ENCODE results near the gene CHRNA4.

The CHRNA4 gene

DNA sequence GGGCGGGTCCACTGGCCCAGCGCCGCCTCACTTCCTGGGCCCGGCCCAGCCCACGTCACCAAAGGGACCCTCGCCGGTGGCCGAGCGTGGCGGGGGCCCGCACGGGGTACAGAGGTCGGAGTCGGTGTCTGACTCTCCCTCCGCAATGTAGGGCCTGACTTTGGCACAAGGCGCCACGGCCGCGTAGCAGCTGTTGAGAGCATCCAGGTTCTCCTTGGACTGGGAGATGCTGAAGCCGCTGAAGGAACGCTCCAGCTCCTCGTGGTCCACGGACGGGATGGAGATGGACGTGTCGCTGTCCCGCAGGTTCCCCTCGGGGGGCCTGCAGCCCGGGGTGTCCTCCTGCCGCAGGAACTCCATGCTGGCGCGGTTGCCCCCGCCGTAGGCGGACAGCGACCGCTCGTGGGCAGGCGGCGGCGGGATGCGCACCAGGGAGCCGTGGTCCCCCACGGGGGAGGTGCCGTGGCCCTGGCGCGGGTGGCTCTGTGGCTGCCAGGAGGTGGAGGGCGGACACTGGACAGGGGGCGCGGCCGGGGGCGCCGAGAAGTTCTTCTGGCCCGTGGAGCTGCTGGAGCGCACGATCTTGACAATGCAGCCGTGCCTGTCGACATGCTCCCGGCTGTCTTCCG, 45.6 kb upstream of the CHRNA4 start:
- no peak overlapping the region for H3K4me3 ChIP-seq (ENCODE audit: low read depth, low read length)
- ChIA-PET POLR2A (no interaction called here), CTCF (no interaction called here)
- TF ChIP-seq, protein P1, sequence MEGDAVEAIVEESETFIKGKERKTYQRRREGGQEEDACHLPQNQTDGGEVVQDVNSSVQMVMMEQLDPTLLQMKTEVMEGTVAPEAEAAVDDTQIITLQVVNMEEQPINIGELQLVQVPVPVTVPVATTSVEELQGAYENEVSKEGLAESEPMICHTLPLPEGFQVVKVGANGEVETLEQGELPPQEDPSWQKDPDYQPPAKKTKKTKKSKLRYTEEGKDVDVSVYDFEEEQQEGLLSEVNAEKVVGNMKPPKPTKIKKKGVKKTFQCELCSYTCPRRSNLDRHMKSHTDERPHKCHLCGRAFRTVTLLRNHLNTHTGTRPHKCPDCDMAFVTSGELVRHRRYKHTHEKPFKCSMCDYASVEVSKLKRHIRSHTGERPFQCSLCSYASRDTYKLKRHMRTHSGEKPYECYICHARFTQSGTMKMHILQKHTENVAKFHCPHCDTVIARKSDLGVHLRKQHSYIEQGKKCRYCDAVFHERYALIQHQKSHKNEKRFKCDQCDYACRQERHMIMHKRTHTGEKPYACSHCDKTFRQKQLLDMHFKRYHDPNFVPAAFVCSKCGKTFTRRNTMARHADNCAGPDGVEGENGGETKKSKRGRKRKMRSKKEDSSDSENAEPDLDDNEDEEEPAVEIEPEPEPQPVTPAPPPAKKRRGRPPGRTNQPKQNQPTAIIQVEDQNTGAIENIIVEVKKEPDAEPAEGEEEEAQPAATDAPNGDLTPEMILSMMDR (IDR thresholded peaks at IDR 0.05; ENCODE audit: insufficient read depth, low read length, missing control alignments) = no peak
- DNase-seq (ENCODE audit: low read depth, low spot score) = no peak

DNA sequence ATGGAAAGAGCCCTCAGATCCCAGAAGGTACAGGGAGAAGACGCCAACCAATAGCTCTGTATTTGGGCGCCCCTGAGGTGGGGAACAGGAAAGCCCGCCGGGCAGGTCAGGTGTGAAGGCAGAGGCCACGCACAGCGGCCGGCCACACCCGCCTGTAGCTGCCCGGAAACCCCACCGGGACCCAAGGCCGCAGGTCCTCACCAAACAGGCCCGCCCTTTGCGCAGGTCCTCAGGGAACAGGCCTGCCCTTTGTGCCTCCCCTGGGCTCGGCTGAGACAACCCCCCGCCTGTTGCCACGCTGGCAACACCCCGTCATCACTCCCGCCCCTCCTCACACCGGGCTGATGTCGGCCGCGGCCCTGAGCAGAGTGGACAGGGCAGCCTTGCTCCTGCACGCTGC, 44.9 kb upstream of the CHRNA4 start:
- DNase-seq (ENCODE audit: low read depth, low spot score) = no peak
- ChIA-PET CTCF (no interaction called here), POLR2A (no interaction called here)
- TF ChIP-seq, protein P1 (IDR thresholded peaks at IDR 0.05; ENCODE audit: insufficient read depth, low read length, missing control alignments) = no peak
- no peak overlapping the region for H3K4me3 ChIP-seq (ENCODE audit: low read depth, low read length)

DNA sequence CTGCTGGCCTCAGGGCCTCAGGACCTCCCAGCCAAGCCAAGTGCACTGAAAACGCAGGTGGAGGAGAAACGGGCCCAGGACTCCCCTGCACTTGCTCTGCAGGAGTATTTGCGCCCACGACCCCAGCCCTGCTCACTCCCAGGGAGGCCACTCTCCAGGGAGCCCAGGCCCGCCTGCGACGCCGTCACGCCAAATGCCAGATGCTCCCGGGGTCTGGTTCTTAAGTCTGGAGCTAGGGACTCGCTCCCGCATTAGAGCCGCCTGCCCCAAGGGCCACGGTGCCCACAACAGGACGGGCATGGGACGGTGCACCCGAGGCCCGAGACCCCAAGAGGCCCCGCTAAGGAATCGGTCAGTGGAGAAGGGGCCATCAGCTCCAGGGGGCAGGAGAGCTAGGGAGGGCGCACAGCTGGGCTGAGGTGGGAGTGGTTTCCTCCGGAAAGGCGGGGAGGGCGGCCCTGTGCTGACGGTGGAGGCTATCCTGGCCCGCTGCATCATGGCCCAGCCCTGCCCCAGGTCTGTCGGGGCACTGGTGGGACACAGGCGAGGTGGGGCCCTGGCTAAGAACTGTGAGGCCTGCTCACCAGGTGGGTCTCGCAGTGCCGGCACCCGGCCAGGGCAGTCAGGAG, 44.1 kb upstream of the CHRNA4 start:
- POLR2A ChIA-PET = no interaction called here

DNA sequence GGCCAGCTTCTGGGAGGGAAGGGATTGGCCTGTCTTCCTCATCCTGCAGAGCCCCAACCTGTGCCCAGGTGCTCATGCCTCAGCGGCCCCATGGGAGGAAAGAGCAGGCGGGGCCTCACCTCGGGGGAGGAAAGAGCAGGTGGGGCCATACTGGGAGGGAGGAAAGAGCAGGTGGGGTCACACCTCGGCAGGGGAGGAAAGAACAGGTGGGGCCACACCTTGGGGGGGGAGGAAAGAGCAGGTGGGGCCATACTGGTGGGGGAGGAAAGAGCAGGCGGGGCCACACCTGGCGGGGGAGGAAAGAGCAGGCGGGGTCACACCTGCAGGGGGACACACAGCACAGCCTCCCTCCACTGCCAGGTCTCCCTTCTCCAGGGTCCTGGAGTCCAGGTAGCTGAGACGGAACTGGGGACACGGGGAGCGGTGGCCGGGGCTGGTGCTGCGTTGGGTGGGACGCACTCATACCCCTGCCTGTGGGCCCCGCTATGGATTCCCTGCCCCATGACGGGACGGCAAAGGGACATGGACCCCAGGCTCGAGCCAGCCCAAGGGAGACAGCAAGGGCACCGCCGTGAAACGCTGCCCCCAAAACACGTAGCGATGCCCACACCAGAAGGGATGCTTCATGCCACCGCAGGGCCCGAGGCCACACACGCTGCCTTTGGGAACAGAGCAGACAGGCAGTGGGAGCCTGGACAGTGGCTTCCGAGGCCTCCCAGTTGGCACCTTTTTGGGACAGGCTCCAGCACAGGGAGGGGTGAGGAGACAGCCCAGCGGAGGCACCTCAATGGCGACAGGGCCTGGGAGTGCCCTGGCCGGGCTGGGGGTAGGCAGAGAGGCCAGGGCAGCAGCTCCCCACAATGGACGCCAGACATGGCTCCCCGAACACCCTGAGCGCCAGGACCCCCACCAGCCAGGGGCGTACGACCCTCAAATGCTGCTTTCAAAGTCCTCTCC, 43.3 kb upstream of the CHRNA4 start:
- no peak for DNase-seq (ENCODE audit: low read depth, low spot score)
- no peak overlapping the region for H3K4me3 ChIP-seq (ENCODE audit: low read depth, low read length)
- CTCF ChIA-PET = no interaction called here
- TF ChIP-seq, protein P1 (IDR thresholded peaks at IDR 0.05; ENCODE audit: insufficient read depth, low read length, missing control alignments) = no peak
- POLR2A ChIA-PET = no interaction called here

More for the DNA sequence above, 44.1 kb upstream of the CHRNA4 start:
- no peak overlapping the region for H3K4me3 ChIP-seq (ENCODE audit: low read depth, low read length)
- TF ChIP-seq, protein P1 (IDR thresholded peaks at IDR 0.05; ENCODE audit: insufficient read depth, low read length, missing control alignments) = no peak
- CTCF ChIA-PET = no interaction called here
- no peak for DNase-seq (ENCODE audit: low read depth, low spot score)

DNA sequence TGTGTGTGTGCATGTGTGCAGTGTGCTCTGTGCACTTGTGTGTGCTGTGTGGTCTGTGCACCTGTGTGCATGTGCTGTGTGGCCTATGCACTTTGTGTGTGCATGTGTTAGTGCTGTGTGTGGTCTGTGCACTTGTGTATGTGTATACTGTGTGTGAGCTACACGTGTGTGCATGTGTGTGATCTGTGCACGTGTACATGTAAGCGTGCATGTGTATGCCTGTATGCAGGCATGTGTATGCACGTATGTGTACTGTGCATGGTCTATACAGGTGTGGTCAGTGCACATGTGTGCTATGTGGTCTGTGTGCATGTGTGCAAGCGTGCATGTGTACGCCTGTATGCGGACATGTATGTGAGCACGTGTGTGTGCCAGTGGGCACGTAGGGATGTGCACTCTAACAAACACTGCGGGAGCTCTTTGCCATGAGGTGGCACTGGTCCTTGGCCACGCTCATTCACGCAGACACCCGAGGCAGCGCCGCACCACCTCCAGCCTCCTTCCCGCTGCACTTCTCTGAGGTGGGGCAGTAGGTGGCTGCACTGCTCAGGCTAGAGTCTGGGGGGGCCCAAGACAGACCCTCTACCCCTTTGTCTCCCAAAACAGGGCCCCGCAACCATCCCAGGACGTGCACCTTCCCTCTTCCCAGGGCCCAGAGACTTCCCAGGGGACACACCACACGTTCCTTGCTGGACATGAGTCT, 42.4 kb upstream of the CHRNA4 start:
- no peak overlapping the region for H3K4me3 ChIP-seq (ENCODE audit: low read depth, low read length)
- TF ChIP-seq, protein P1 (IDR thresholded peaks at IDR 0.05; ENCODE audit: insufficient read depth, low read length, missing control alignments) = no peak
- ChIA-PET CTCF (interaction anchor here (1.1 to 1.2 kb wide), 2 partner anchors 22 to 95 kb away, joined by 3 read pairs; no protein-coding TSS in a partner anchor), POLR2A (no interaction called here)
- no peak for DNase-seq (ENCODE audit: low read depth, low spot score)

All from AG04449 (cell line).